HCT116 (cell line): ENCODE results near the gene ATM.

Experiments
- CEBPB ChIP-seq: IDR thresholded peaks from 2 replicates; pipeline ENCODE4 v1.6.1; 2012; ENCODE audit warnings: low read depth
- ELF1 ChIP-seq: IDR thresholded peaks from 2 replicates; pipeline ENCODE4 v1.6.1; 2012; ENCODE audit warnings: low read depth, borderline replicate concordance
- EZH2 ChIP-seq: fragments of 200-600 bp; sonication (generic); IDR thresholded peaks from 2 replicates; pipeline ENCODE4 v1.6.1; 2017; ENCODE audit warnings: antibody characterized with exemption, mixed run types
- EZH2phosphoT487 ChIP-seq: fragments of 200-600 bp; IDR thresholded peaks from 2 replicates; pipeline ENCODE4 v1.6.1; 2018; ENCODE audit warnings: antibody characterized with exemption, borderline replicate concordance
- FOSL1 ChIP-seq: IDR thresholded peaks from 2 replicates; pipeline ENCODE4 v1.6.1; 2012; ENCODE audit warnings: low read depth
- JUND ChIP-seq: IDR thresholded peaks from 2 replicates; pipeline ENCODE4 v1.6.1; 2012
- POLR2A ChIP-seq: IDR thresholded peaks from 2 replicates; pipeline ENCODE4 v1.7.0; 2011; ENCODE audit warnings: borderline replicate concordance; ENCODE audit not compliant: insufficient read depth, insufficient read length; ENCODE audit errors: extremely low read depth
- POLR2AphosphoS5 ChIP-seq: IDR thresholded peaks from 2 replicates; pipeline ENCODE4 v1.6.1; 2011; ENCODE audit warnings: mild to moderate bottlenecking, low read depth, low read length, moderate library complexity
- RAD21 ChIP-seq: IDR thresholded peaks from 2 replicates; pipeline ENCODE4 v1.6.1; 2012; ENCODE audit warnings: low read depth, mild to moderate bottlenecking
- SP1 ChIP-seq: IDR thresholded peaks from 2 replicates; pipeline ENCODE4 v1.6.1; 2012; ENCODE audit warnings: low read depth
- ZNF274 ChIP-seq: fragments of 200-500 bp; sonication (Bioruptor generic); IDR thresholded peaks from 2 replicates; pipeline ENCODE4 v1.6.1; 2014; ENCODE audit warnings: mild to moderate bottlenecking, low read depth, low read length, inconsistent platforms
- TF ChIP-seq, protein P1 (sequence below), 3 experiments: fragments of 200-600 bp in 1 of 3; sonication (generic) in 1 of 3; IDR thresholded peaks in 2 of 3; conservative IDR thresholded peaks in 1 of 3; 2 replicates each; pipeline ENCODE4 v1.5.1; 2012 to 2017; ENCODE audit warnings: low read depth in 2 of 3, low read length in 2 of 3, antibody characterized with exemption in 1 of 3, borderline replicate concordance in 1 of 3, control low read depth in 1 of 3, mild to moderate bottlenecking in 1 of 3, mixed read lengths in 1 of 3, mixed run types in 1 of 3, moderate library complexity in 1 of 3; ENCODE audit not compliant: insufficient read depth in 1 of 3
- TF ChIP-seq, protein P2 (sequence below): IDR thresholded peaks from 2 replicates; pipeline ENCODE4 v1.6.1; 2012
- TF ChIP-seq, protein P3 (sequence below): IDR thresholded peaks from 2 replicates; pipeline ENCODE4 v1.6.1; 2012

DNA sequence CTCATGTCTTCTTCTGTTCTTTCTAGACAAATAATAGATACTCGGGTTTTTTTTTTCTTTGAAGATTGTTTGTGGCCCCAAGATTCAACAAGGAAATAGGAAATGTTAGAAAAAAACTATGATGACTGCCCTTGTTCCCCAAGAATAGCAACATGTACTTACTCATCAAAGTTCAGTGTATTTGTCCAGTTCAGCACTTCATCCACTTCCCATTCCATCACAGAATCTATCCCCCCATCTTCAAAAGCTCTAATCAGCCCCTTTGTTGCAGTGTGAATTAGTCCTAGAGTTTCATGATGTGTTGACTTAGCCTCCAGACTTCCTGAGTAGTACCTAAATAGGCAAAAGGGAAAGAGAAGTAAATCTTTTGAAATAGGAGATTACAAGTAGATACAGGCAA, 170.2 kb downstream of the ATM start:
- TF ChIP-seq RAD21 (no peak), POLR2AphosphoS5 (no peak), ELF1 (no peak), POLR2A (no peak), ZNF274 (no peak), FOSL1 (no peak), EZH2 (no peak), CEBPB (no peak), JUND (no peak), SP1 (no peak), EZH2phosphoT487 (no peak)
- TF ChIP-seq, protein P1, sequence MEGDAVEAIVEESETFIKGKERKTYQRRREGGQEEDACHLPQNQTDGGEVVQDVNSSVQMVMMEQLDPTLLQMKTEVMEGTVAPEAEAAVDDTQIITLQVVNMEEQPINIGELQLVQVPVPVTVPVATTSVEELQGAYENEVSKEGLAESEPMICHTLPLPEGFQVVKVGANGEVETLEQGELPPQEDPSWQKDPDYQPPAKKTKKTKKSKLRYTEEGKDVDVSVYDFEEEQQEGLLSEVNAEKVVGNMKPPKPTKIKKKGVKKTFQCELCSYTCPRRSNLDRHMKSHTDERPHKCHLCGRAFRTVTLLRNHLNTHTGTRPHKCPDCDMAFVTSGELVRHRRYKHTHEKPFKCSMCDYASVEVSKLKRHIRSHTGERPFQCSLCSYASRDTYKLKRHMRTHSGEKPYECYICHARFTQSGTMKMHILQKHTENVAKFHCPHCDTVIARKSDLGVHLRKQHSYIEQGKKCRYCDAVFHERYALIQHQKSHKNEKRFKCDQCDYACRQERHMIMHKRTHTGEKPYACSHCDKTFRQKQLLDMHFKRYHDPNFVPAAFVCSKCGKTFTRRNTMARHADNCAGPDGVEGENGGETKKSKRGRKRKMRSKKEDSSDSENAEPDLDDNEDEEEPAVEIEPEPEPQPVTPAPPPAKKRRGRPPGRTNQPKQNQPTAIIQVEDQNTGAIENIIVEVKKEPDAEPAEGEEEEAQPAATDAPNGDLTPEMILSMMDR (IDR thresholded peaks at IDR 0.05 in 2 of 3, conservative IDR thresholded peaks at IDR 0.05 in 1 of 3; ENCODE audit: borderline replicate concordance in 1 of 3, insufficient read depth in 1 of 3, low read depth in 2 of 3, low read length in 2 of 3), result no peak
- TF ChIP-seq, protein P2, sequence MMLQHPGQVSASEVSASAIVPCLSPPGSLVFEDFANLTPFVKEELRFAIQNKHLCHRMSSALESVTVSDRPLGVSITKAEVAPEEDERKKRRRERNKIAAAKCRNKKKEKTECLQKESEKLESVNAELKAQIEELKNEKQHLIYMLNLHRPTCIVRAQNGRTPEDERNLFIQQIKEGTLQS, result no peak
- TF ChIP-seq, protein P3, sequence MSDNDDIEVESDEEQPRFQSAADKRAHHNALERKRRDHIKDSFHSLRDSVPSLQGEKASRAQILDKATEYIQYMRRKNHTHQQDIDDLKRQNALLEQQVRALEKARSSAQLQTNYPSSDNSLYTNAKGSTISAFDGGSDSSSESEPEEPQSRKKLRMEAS, result no peak
